MM.1S (cell line): ENCODE data around the gene GALNT15.

Experiments used
- DNase-seq: peaks from one replicate; pipeline ENCODE4 v3.0.0-alpha.2; 2015
- H2AFZ ChIP-seq: fragments of 300-600 bp; sonication (generic); 2 replicates; pipeline ENCODE4 v1.6.0; 2016; ENCODE audit warnings: antibody characterized with exemption, low read length
- H3F3A ChIP-seq: fragments of 300-600 bp; sonication (generic); 2 replicates; pipeline ENCODE4 v1.6.1; 2016; ENCODE audit warnings: mild to moderate bottlenecking, antibody characterized with exemption, low read length, moderate library complexity, mixed read lengths; ENCODE audit not compliant: insufficient read depth
- H3K27ac ChIP-seq: fragments of 300-600 bp; sonication (generic); 2 replicates; pipeline ENCODE4 v1.5.1; 2016; ENCODE audit warnings: mild to moderate bottlenecking, low read length
- H3K27me3 ChIP-seq: fragments of 300-600 bp; sonication (generic); replicated peaks from 2 replicates; pipeline ENCODE4 v1.6.0; 2016; ENCODE audit warnings: low read length; ENCODE audit not compliant: insufficient read depth
- H3K36me3 ChIP-seq: fragments of 300-600 bp; sonication (generic); replicated peaks from 2 replicates; pipeline ENCODE4 v1.6.1; 2016; ENCODE audit warnings: mild to moderate bottlenecking, low read length, mixed read lengths; ENCODE audit not compliant: insufficient read depth
- H3K4me1 ChIP-seq: fragments of 300-600 bp; sonication (generic); 2 replicates; pipeline ENCODE4 v1.6.1; 2016; ENCODE audit warnings: low read length, mixed read lengths
- H3K4me2 ChIP-seq: fragments of 300-600 bp; sonication (generic); 2 replicates; pipeline ENCODE4 v1.6.0; 2016; ENCODE audit warnings: low read depth, low read length
- H3K4me3 ChIP-seq: fragments of 300-600 bp; sonication (generic); 2 replicates; pipeline ENCODE4 v1.5.1; 2016; ENCODE audit warnings: low read length, mixed read lengths
- H3K79me2 ChIP-seq: fragments of 300-600 bp; sonication (generic); 2 replicates; pipeline ENCODE4 v1.6.1; 2016; ENCODE audit warnings: mixed run types, low read length, mixed read lengths
- H3K9ac ChIP-seq: fragments of 300-600 bp; sonication (generic); 2 replicates; pipeline ENCODE4 v1.6.1; 2016; ENCODE audit warnings: low read length, mixed read lengths
- H3K9me2 ChIP-seq: fragments of 300-600 bp; sonication (generic); replicated peaks from 2 replicates; pipeline ENCODE4 v1.6.1; 2016; ENCODE audit warnings: mild to moderate bottlenecking, low read length, mixed read lengths; ENCODE audit not compliant: insufficient read depth
- H3K9me3 ChIP-seq: fragments of 300-600 bp; sonication (generic); replicated peaks from 2 replicates; pipeline ENCODE4 v1.6.1; 2016; ENCODE audit warnings: mild to moderate bottlenecking, low read length, mixed read lengths; ENCODE audit not compliant: insufficient read depth
- H4K20me1 ChIP-seq: fragments of 300-600 bp; sonication (generic); 2 replicates; pipeline ENCODE4 v1.6.1; 2016; ENCODE audit warnings: mild to moderate bottlenecking, low read length, moderate library complexity, mixed read lengths; ENCODE audit not compliant: insufficient read depth
- EZH2 ChIP-seq: fragments of 300-600 bp; sonication (generic); optimal IDR thresholded peaks from 2 replicates; pipeline ENCODE3; 2017; ENCODE audit warnings: low read depth, mild to moderate bottlenecking, antibody characterized with exemption, low read length, mixed read lengths
- EZH2phosphoT487 ChIP-seq: fragments of 300-600 bp; sonication (generic); IDR thresholded peaks from 2 replicates; pipeline ENCODE4 v1.6.1; 2018; ENCODE audit warnings: antibody characterized with exemption, low read length
- TF ChIP-seq, protein P1 (sequence below): fragments of 300-600 bp; sonication (generic); IDR thresholded peaks from 2 replicates; pipeline ENCODE4 v1.5.1; 2016; ENCODE audit warnings: antibody characterized with exemption, low read length, mixed read lengths

GALNT15 gene

DNA sequence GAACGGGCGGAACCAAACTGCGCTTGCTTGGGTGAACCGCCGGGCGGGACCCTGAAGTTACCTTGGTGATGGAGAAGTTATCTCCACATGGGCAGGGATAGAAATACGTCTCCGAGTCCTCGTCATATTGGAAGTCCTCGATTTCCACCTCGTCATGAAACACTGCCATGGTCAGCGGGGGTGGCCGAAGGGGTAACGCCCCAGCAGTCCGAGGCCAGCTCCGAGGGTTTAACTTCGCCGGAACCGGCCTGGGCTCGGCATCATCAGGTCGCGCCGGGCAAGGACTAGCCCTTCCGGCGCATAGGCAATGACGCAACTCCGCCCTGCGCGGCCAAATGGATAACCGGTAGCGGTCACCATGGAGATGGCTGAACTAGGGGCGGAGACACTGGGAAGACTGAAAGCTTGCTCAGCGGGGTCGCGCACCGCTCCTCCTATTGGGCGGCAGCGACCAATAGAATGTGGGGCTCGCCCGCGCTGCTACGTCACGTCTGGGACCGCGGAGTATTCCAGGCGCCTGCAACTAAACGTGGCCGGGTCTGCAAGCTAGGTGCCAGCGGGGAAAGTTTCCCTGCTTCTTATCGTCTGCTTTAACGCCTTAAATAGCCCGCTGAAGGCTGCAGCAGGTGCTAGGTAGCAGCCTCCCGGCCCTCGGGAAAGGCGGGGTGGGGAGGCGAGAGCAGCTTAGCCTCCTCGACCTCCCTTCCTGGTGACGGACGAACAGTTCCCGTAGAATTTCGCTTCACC is 90.4 kb downstream of the GALNT15 start, which contains the start of the genes DPH3 and OXNAD1:
TSS of gene DPH3 (minus strand) at position 236 of the 747 bp plus-strand sequence. CDS start at position 169, 67 bp downstream.
TSS of gene OXNAD1 (plus strand) at position 505 of the 747 bp plus-strand sequence. CDS start 5,741 bp downstream, outside the sequence.
- peak within 1 kb of the TSS; percentile 92 for H3K4me2 ChIP-seq
- H2AFZ ChIP-seq, result peak within 1 kb of the TSS; percentile 72
- H3K4me3 ChIP-seq, result peak within 1 kb of the TSS; percentile 97
- H3K9me3 ChIP-seq, result no peaks in the 10 kb centered on the region
- H3K4me1 ChIP-seq, result peaks cover 8% of the 10 kb centered on the region; the same call in 1 of the 2 replicates
- H3K79me2 ChIP-seq, result peaks cover 82% of the 10 kb centered on the region
- DNase-seq, result peak; percentile 100
- no peak for TF ChIP-seq EZH2phosphoT487
- TF ChIP-seq, protein P1, sequence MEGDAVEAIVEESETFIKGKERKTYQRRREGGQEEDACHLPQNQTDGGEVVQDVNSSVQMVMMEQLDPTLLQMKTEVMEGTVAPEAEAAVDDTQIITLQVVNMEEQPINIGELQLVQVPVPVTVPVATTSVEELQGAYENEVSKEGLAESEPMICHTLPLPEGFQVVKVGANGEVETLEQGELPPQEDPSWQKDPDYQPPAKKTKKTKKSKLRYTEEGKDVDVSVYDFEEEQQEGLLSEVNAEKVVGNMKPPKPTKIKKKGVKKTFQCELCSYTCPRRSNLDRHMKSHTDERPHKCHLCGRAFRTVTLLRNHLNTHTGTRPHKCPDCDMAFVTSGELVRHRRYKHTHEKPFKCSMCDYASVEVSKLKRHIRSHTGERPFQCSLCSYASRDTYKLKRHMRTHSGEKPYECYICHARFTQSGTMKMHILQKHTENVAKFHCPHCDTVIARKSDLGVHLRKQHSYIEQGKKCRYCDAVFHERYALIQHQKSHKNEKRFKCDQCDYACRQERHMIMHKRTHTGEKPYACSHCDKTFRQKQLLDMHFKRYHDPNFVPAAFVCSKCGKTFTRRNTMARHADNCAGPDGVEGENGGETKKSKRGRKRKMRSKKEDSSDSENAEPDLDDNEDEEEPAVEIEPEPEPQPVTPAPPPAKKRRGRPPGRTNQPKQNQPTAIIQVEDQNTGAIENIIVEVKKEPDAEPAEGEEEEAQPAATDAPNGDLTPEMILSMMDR, result no peak
- no peak for TF ChIP-seq EZH2
- H3K27ac ChIP-seq, result peak within 1 kb of the TSS; percentile 94
- no peaks in the 10 kb centered on the region for H3K27me3 ChIP-seq
- H3F3A ChIP-seq, result peaks cover 27% of the 10 kb centered on the region
- no peaks in the 10 kb centered on the region for H4K20me1 ChIP-seq
- no peaks in the 10 kb centered on the region for H3K9me2 ChIP-seq
- peak within 1 kb of the TSS; percentile 98 for H3K9ac ChIP-seq
- peaks cover 2% of the 10 kb centered on the region; the same call in 1 of the 2 replicates for H3K36me3 ChIP-seq

DNA sequence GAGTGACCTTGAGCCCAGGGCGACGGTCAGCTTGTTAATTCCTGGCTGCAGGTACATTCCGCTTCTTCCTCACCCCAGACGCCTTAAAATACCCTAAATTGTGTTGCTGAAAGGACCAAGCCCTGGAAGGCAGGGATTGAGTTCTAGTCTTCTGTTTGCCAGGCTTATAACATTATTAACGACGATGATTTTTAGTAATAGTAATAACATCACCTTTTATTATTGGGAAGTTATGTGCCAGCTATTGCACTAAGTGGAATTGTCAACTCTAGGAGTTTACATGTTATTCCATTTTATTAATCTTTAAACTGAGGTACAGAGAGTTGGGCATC is 90.9 kb downstream of the GALNT15 start:
- H3K79me2 ChIP-seq, result peaks cover 86% of the 10 kb centered on the region
- H2AFZ ChIP-seq, result peak overlapping the region; percentile 71
- no peak for DNase-seq
- peaks cover 8% of the 10 kb centered on the region; the same call in 1 of the 2 replicates for H3K4me1 ChIP-seq
- no peaks in the 10 kb centered on the region for H4K20me1 ChIP-seq
- H3K9ac ChIP-seq, result peak overlapping the region; percentile 98
- TF ChIP-seq EZH2, result no peak
- TF ChIP-seq EZH2phosphoT487, result no peak
- TF ChIP-seq, protein P1, result no peak
- peak overlapping the region; percentile 94 for H3K27ac ChIP-seq
- peak overlapping the region; percentile 91 for H3K4me2 ChIP-seq
- no peaks in the 10 kb centered on the region for H3K9me3 ChIP-seq
- peaks cover 27% of the 10 kb centered on the region for H3F3A ChIP-seq
- H3K4me3 ChIP-seq, result peak overlapping the region; percentile 97
- no peaks in the 10 kb centered on the region for H3K9me2 ChIP-seq
- H3K36me3 ChIP-seq, result 0 out of 2 replicates have a peak, but pooled peaks cover 3% of the 10 kb centered on the region
- H3K27me3 ChIP-seq, result no peaks in the 10 kb centered on the region

DNA sequence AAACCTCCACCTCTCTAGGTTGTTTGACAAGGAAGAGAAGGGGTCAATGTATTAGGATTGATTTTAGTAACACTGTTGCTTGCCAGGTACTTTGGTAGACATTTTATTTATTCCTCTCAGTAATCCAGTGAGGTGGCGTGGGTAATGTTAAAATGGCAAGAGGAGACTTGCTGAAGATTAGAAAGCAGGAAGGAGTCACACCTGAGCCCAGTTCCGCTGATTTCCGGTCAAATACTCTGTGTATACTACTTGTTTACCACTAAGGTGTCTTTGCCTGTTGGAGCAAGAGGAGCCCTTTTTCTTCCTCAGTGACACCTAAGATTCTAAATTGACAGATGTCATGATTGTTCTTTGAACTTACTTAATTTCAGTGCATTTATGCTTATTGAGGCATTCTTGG is 92.2 kb downstream of the GALNT15 start:
- Histone ChIP-seq H3K36me3 (0 out of 2 replicates have a peak, but pooled peaks cover 6% of the 10 kb centered on the region), H3K4me3 (peak overlapping the region; percentile 97), H3K27me3 (no peaks in the 10 kb centered on the region), H3K9ac (peak overlapping the region; percentile 98; the same call in 1 of the 2 replicates), H3K4me1 (peaks cover 8% of the 10 kb centered on the region; the same call in 1 of the 2 replicates), H3K27ac (peak overlapping the region; percentile 94; the same call in 1 of the 2 replicates), H3K79me2 (peaks cover 88% of the 10 kb centered on the region), H2AFZ (no peak overlapping the region), H3K9me2 (no peaks in the 10 kb centered on the region), H3F3A (peaks cover 27% of the 10 kb centered on the region), H4K20me1 (no peaks in the 10 kb centered on the region), H3K4me2 (peak overlapping the region; percentile 91), H3K9me3 (no peaks in the 10 kb centered on the region)
- peak; percentile 76 for DNase-seq
- TF ChIP-seq EZH2 (no peak), EZH2phosphoT487 (no peak)
- TF ChIP-seq, protein P1, result no peak
